Endodermal cell (in vitro differentiated cells): ENCODE results near the gene LRFN3. TPM values are rescaled to one million over a fixed set of nuclear protein-coding genes. Genes with fewer than 3 reads are reported as not detected.

Source experiments
- DNase-seq: peaks from one replicate; pipeline ENCODE4 v3.0.0-alpha.2; 2017
- H3K27ac ChIP-seq: 2 replicates; pipeline ENCODE4 v1.5.1; 2013; ENCODE audit warnings: mild to moderate bottlenecking, low read depth, low read length, moderate library complexity
- H3K27me3 ChIP-seq: 2 replicates; pipeline ENCODE4 v1.6.1; 2013; ENCODE audit warnings: mild to moderate bottlenecking, low read length, moderate library complexity; ENCODE audit not compliant: insufficient read depth, control insufficient read depth, poor library complexity, severe bottlenecking
- H3K36me3 ChIP-seq: 2 replicates; pipeline ENCODE4 v1.7.0; 2013; ENCODE audit warnings: mild to moderate bottlenecking, low read length, moderate library complexity; ENCODE audit not compliant: control insufficient read depth, insufficient read depth
- H3K4me1 ChIP-seq: one replicate; pipeline ENCODE4 v1.7.0; 2013; ENCODE audit warnings: low read length; ENCODE audit not compliant: control insufficient read depth, insufficient read depth
- H3K4me3 ChIP-seq: 2 replicates; pipeline ENCODE4 v1.5.1; 2013; ENCODE audit warnings: mild to moderate bottlenecking, low read length, moderate library complexity
- H3K9ac ChIP-seq: 2 replicates; pipeline ENCODE4 v1.6.1; 2013; ENCODE audit warnings: mild to moderate bottlenecking, low read length, moderate library complexity; ENCODE audit not compliant: poor library complexity, severe bottlenecking; ENCODE audit errors: extremely low read depth
- H3K9me3 ChIP-seq: 2 replicates; pipeline ENCODE4 v1.6.1; 2013; ENCODE audit warnings: mild to moderate bottlenecking, low read length, moderate library complexity; ENCODE audit not compliant: control insufficient read depth
- H3K27ac Mint-ChIP-seq: 2 replicates; pipeline ENCODE4 v1.8.0; 2020; ENCODE audit warnings: mixed read lengths
- H3K27me3 Mint-ChIP-seq: 2 replicates; pipeline ENCODE4 v1.8.0; 2021; ENCODE audit warnings: mild to moderate bottlenecking, mixed read lengths; ENCODE audit not compliant: insufficient read depth
- H3K36me3 Mint-ChIP-seq: 2 replicates; pipeline ENCODE4 v1.8.0; 2020; ENCODE audit warnings: low read depth, mixed read lengths
- H3K4me1 Mint-ChIP-seq: 2 replicates; pipeline ENCODE4 v1.8.0; 2020; ENCODE audit warnings: mixed read lengths
- H3K4me3 Mint-ChIP-seq: 2 replicates; pipeline ENCODE4 v1.8.0; 2020; ENCODE audit warnings: mild to moderate bottlenecking, moderate library complexity, mixed read lengths
- H3K9me3 Mint-ChIP-seq: 2 replicates; pipeline ENCODE4 v1.8.0; 2020; ENCODE audit warnings: mild to moderate bottlenecking, mixed read lengths
- WGBS, 2 experiments: methylation state at CpG; one replicate each; pipeline versions ENCODE4 v1.1.5 to v1.1.7; 2013; ENCODE audit warnings: missing lambda C conversion rate in 2 of 2, mixed read lengths in 1 of 2; ENCODE audit not compliant: insufficient coverage in 1 of 2, insufficient read length in 1 of 2; 5-methylcytosine and 5-hydroxymethylcytosine counted together
- total RNA-seq, 2 donors: library from RNA; stranded (reverse); fragmentation: NEBNext Ultra II Directional in 1 of 2; extraction: Animal tissue kit (Norgen Biotek cat#: 25700) in 1 of 2; gene quantifications; 2 replicates in 1 of 2; 3 replicates in 1 of 2; pipeline ENCODE4 v1.2.1, GENCODE V29; 2021
- TF ChIP-seq, protein P1 (sequence below): fragments of 200-600 bp; sonication (generic); conservative IDR thresholded peaks from 2 replicates; pipeline ENCODE4 v1.5.0; 2021; ENCODE audit warnings: antibody characterized with exemption, mild to moderate bottlenecking

The LRFN3 gene
- total RNA-seq, 2 donors from 2014 or later: 18.7 to 24.3 TPM

DNA sequence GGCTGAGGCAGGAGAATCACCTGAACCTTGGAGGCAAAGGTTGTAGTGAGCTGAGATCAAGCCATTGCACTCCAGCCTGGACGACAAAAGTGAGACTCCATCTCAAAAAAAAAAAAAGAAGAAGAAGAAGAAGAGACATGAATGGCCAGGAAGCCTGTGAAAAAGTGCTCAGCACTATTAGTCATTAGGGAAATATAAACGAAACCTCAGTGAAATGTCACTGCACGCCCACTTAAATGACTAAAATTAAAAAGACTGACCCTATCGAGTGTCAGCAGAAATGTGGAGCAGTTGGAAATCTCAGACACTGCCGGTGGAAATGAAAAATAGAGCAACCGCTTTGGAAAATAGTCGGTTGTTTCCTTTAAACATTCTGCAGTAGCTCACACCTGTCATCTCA is 22.6 kb upstream of the LRFN3 start:
- no peak overlapping the region for H3K27ac ChIP-seq
- no peak overlapping the region for H3K27ac Mint-ChIP-seq

DNA sequence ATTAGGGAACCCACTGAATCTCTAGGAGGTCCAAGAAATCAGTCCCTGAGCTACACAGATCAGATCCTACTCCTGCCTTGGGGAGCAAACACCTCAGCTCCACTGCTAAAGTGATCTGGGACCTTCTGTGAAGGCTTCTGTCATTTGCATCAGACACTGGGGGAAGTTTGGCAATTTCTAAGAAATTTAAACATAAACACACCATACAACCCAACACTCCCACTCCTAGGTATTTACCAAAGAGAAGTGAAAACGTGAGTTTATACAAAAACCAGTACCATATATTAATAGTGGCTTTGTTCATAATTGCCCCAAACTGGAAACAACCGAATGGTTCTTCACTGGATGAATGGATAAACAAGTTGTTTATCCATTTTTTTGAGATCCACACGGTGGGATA is 20.7 kb upstream of the LRFN3 start:
- Histone ChIP-seq H3K9me3 (no peaks in the 10 kb centered on the region), H3K4me3 (no peak overlapping the region), H3K9ac (no peak overlapping the region), H3K27me3 (no peaks in the 10 kb centered on the region), H3K27ac (no peak overlapping the region), H3K4me1 (no peaks in the 10 kb centered on the region), H3K36me3 (no peaks in the 10 kb centered on the region)
- WGBS, 2 experiments: 76 to 88% methylated on average over 3 of the region's 3 CpGs
- Mint-ChIP-seq H3K27me3 (peaks cover 2% of the 10 kb centered on the region), H3K4me1 (no peaks in the 10 kb centered on the region), H3K36me3 (no peaks in the 10 kb centered on the region), H3K27ac (no peak overlapping the region), H3K4me3 (no peak overlapping the region), H3K9me3 (no peaks in the 10 kb centered on the region)
- TF ChIP-seq, protein P1, sequence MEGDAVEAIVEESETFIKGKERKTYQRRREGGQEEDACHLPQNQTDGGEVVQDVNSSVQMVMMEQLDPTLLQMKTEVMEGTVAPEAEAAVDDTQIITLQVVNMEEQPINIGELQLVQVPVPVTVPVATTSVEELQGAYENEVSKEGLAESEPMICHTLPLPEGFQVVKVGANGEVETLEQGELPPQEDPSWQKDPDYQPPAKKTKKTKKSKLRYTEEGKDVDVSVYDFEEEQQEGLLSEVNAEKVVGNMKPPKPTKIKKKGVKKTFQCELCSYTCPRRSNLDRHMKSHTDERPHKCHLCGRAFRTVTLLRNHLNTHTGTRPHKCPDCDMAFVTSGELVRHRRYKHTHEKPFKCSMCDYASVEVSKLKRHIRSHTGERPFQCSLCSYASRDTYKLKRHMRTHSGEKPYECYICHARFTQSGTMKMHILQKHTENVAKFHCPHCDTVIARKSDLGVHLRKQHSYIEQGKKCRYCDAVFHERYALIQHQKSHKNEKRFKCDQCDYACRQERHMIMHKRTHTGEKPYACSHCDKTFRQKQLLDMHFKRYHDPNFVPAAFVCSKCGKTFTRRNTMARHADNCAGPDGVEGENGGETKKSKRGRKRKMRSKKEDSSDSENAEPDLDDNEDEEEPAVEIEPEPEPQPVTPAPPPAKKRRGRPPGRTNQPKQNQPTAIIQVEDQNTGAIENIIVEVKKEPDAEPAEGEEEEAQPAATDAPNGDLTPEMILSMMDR: no peak
- no peak for DNase-seq

More for the DNA sequence above, 22.6 kb upstream of the LRFN3 start:
- no peaks in the 10 kb centered on the region for H3K9me3 ChIP-seq
- H3K4me1 ChIP-seq: no peaks in the 10 kb centered on the region
- Mint-ChIP-seq H3K27me3 (peaks cover 2% of the 10 kb centered on the region), H3K36me3 (no peaks in the 10 kb centered on the region), H3K4me3 (no peak overlapping the region), H3K4me1 (no peaks in the 10 kb centered on the region), H3K9me3 (no peaks in the 10 kb centered on the region)
- no peaks in the 10 kb centered on the region for H3K36me3 ChIP-seq
- TF ChIP-seq, protein P1: no peak
- no peak for DNase-seq
- no peaks in the 10 kb centered on the region for H3K27me3 ChIP-seq
- no peak overlapping the region for H3K9ac ChIP-seq
- WGBS, 2 experiments: 85% methylated on average over 5 to 7 of the region's 7 CpGs
- H3K4me3 ChIP-seq: no peak overlapping the region

DNA sequence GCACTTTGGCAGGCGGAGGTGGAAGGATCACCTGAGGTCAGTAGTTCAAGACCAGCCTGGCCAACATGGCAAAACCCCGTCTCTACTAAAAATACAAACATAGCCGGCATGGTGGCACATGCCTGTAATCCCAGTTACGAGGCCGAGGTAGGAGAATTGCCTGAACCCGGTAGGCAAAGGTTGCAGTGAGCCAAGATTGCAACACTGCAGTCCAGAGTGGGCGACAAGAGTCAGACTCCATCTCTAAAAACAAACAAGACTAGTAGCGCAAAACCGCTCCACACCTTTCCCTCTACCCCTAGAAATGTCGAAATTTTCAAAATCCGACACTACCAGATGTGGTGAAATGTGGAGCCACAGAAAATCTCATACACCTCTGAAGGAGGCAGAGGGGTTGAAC is 16.9 kb upstream of the LRFN3 start:
- Histone ChIP-seq H3K9me3 (no peaks in the 10 kb centered on the region), H3K9ac (no peak overlapping the region), H3K4me3 (no peak overlapping the region), H3K27me3 (no peaks in the 10 kb centered on the region), H3K4me1 (no peaks in the 10 kb centered on the region), H3K36me3 (no peaks in the 10 kb centered on the region), H3K27ac (no peak overlapping the region)
- Mint-ChIP-seq H3K27me3 (peaks cover 2% of the 10 kb centered on the region), H3K9me3 (no peaks in the 10 kb centered on the region), H3K36me3 (no peaks in the 10 kb centered on the region), H3K4me1 (no peaks in the 10 kb centered on the region), H3K27ac (no peak overlapping the region), H3K4me3 (no peak overlapping the region)
- WGBS, 2 experiments: 92 to 93% methylated on average over 9 to 11 of the region's 11 CpGs
- TF ChIP-seq, protein P1: no peak
- DNase-seq: no peak
